Measurements from ENCODE around the gene ARGLU1.
A peak's percentile ranks its signal among the peaks of the same experiment; 100 is the strongest.

ARGLU1 gene

GRCh38 chr13:106537521-106537920 is 30.4 kb downstream of the ARGLU1 start:
- H3K27me3 ChIP-seq (ENCODE audit: low read length): no peaks in the 10 kb centered on the region
- no peak overlapping the region for H2AFZ ChIP-seq (ENCODE audit: low read depth, low read length, severe bottlenecking)
- H4K20me1 ChIP-seq (ENCODE audit: low read depth, low read length): peaks cover 29% of the 10 kb centered on the region
- H3K27ac ChIP-seq (ENCODE audit: low read depth, low read length): no peak overlapping the region
- H3K9me3 ChIP-seq (ENCODE audit: insufficient read depth, low read length): no peaks in the 10 kb centered on the region
- H3K36me3 ChIP-seq (ENCODE audit: low read length): peaks cover 17% of the 10 kb centered on the region; the same call in 1 of the 2 replicates
- no peaks in the 10 kb centered on the region for H3K9me2 ChIP-seq (replicated peaks; ENCODE audit: insufficient read depth, low read length)
- no peaks in the 10 kb centered on the region for H3K79me2 ChIP-seq (ENCODE audit: insufficient read depth, low read length)
- H3F3A ChIP-seq (ENCODE audit: insufficient read depth): peaks cover 56% of the 10 kb centered on the region
- H3K4me3 ChIP-seq (ENCODE audit: insufficient read depth, low read length, poor library complexity, severe bottlenecking): no peak overlapping the region
- TF ChIP-seq EZH2phosphoT487 (conservative IDR thresholded peaks at IDR 0.05; ENCODE audit: low read length) (no peak), CTCF (IDR thresholded peaks at IDR 0.05; ENCODE audit: insufficient read depth, low read length, poor library complexity, severe bottlenecking) (no peak)
- H3K9ac ChIP-seq (ENCODE audit: low read length): no peak overlapping the region
- H3K4me2 ChIP-seq (ENCODE audit: low read depth, low read length, poor library complexity, severe bottlenecking): no peak overlapping the region

GRCh38 chr13:106536244-106537034 is 31.5 kb downstream of the ARGLU1 start:
- peak overlapping the region; percentile 50 for H3K9ac ChIP-seq (ENCODE audit: low read length)
- TF ChIP-seq CTCF (IDR thresholded peaks at IDR 0.05; ENCODE audit: insufficient read depth, low read length, poor library complexity, severe bottlenecking): peak; percentile 85
- TF ChIP-seq EZH2phosphoT487 (conservative IDR thresholded peaks at IDR 0.05; ENCODE audit: low read length): no peak

GRCh38 chr13:106535552-106536243 is 32.2 kb downstream of the ARGLU1 start, which contains the start of gene EFNB2:
Gene EFNB2, minus strand, starts transcription at chr13:106535662. Its CDS starts 698 bp downstream, at chr13:106534964.
- peak within 1 kb of the TSS; percentile 60; the same call in 1 of the 2 replicates for H3K27ac ChIP-seq (ENCODE audit: low read depth, low read length)

More at GRCh38 chr13:106536244-106537034, 31.5 kb downstream of the ARGLU1 start:
- Histone ChIP-seq H4K20me1 (ENCODE audit: low read depth, low read length) (peaks cover 19% of the 10 kb centered on the region), H3K27ac (ENCODE audit: low read depth, low read length) (peak overlapping the region; percentile 60; the same call in 1 of the 2 replicates), H3K79me2 (ENCODE audit: insufficient read depth, low read length) (no peaks in the 10 kb centered on the region), H3K9me2 (replicated peaks; ENCODE audit: insufficient read depth, low read length) (no peaks in the 10 kb centered on the region), H3K27me3 (ENCODE audit: low read length) (no peaks in the 10 kb centered on the region), H3K4me2 (ENCODE audit: low read depth, low read length, poor library complexity, severe bottlenecking) (peak overlapping the region; percentile 65), H2AFZ (ENCODE audit: low read depth, low read length, severe bottlenecking) (peak overlapping the region; percentile 37), H3F3A (ENCODE audit: insufficient read depth) (peaks cover 45% of the 10 kb centered on the region), H3K36me3 (ENCODE audit: low read length) (peaks cover 7% of the 10 kb centered on the region; the same call in 1 of the 2 replicates), H3K9me3 (ENCODE audit: insufficient read depth, low read length) (no peaks in the 10 kb centered on the region), H3K4me3 (ENCODE audit: insufficient read depth, low read length, poor library complexity, severe bottlenecking) (peak overlapping the region; percentile 41)

More at GRCh38 chr13:106535552-106536243, 32.2 kb downstream of the ARGLU1 start, which contains the start of gene EFNB2:
- no peaks in the 10 kb centered on the region for H3K9me2 ChIP-seq (replicated peaks; ENCODE audit: insufficient read depth, low read length)
- no peaks in the 10 kb centered on the region for H3K9me3 ChIP-seq (ENCODE audit: insufficient read depth, low read length)
- peak within 1 kb of the TSS; percentile 49 for H3K4me3 ChIP-seq (ENCODE audit: insufficient read depth, low read length, poor library complexity, severe bottlenecking)
- peaks cover 38% of the 10 kb centered on the region for H3F3A ChIP-seq (ENCODE audit: insufficient read depth)
- H3K36me3 ChIP-seq (ENCODE audit: low read length): no peaks in the 10 kb centered on the region
- no peaks in the 10 kb centered on the region for H3K79me2 ChIP-seq (ENCODE audit: insufficient read depth, low read length)
- peaks cover 11% of the 10 kb centered on the region for H4K20me1 ChIP-seq (ENCODE audit: low read depth, low read length)
- peak within 1 kb of the TSS; percentile 50 for H3K9ac ChIP-seq (ENCODE audit: low read length)
- TF ChIP-seq CTCF (IDR thresholded peaks at IDR 0.05; ENCODE audit: insufficient read depth, low read length, poor library complexity, severe bottlenecking) (no peak), EZH2phosphoT487 (conservative IDR thresholded peaks at IDR 0.05; ENCODE audit: low read length) (no peak)
- H3K27me3 ChIP-seq (ENCODE audit: low read length): no peaks in the 10 kb centered on the region
- H2AFZ ChIP-seq (ENCODE audit: low read depth, low read length, severe bottlenecking): peak within 1 kb of the TSS; percentile 37
- peak within 1 kb of the TSS; percentile 65 for H3K4me2 ChIP-seq (ENCODE audit: low read depth, low read length, poor library complexity, severe bottlenecking)
